ENCODE measurements around the gene SLC6A7. TPM values are rescaled to one million over a fixed set of nuclear protein-coding genes. Genes with fewer than 3 reads are reported as not detected.

The SLC6A7 gene
- total and polyA plus RNA-seq, 8 donors: 29.3 TPM; not detected in 7

GRCh38 chr5:150217873-150218692 is 28.2 kb downstream of the SLC6A7 start:
- Histone ChIP-seq H3K27me3 (peaks cover 0 to 27% (median 0%) of the 10 kb centered on the region in 3 donors), H3K9me3 (no peaks in the 10 kb centered on the region), H3K36me3 (no peaks in the 10 kb centered on the region), H3K27ac (no peak overlapping the region), H3K4me1 (peaks cover 0 to 24% (median 5%) of the 10 kb centered on the region in 4 donors), H3K4me3 (no peak overlapping the region)
- WGBS, 5 donors: 29 to 37% (median 34%) methylated on average over 10 of the region's 10 CpGs
- intact Hi-C loops (cut with DNase I; ENCODE audit: low total_unique reads): loop anchor here (5.0 kb wide), 1 partner anchor 86 kb away; no protein-coding TSS in a partner anchor
- peak; percentile 86 to 95 for DNase-seq
- TF ChIP-seq CTCF (IDR thresholded peaks at IDR 0.05) (peak in 5 of 7 experiments; percentile 87 to 94 (median 94)), EP300 (IDR thresholded peaks at IDR 0.05) (no peak), POLR2A (IDR thresholded peaks at IDR 0.05) (no peak), POLR2AphosphoS5 (IDR thresholded peaks at IDR 0.05) (peak in 1 of 3 donors; percentile 32)

GRCh38 chr5:150218693-150219035 is 28.8 kb downstream of the SLC6A7 start:
- DNase-seq: no peak
- WGBS, 5 donors: 60 to 81% (median 75%) methylated on average over 4 to 5 of the region's 5 CpGs
- H3K36me3 ChIP-seq: no peaks in the 10 kb centered on the region
- H3K27me3 ChIP-seq: peaks cover 0 to 27% (median 0%) of the 10 kb centered on the region in 3 donors
- no peak overlapping the region for H3K27ac ChIP-seq
- H3K9me3 ChIP-seq: no peaks in the 10 kb centered on the region
- no peak overlapping the region for H3K4me3 ChIP-seq
- no peak for TF ChIP-seq CTCF (IDR thresholded peaks at IDR 0.05)
- TF ChIP-seq EP300 (IDR thresholded peaks at IDR 0.05): no peak
- no peak for TF ChIP-seq POLR2A (IDR thresholded peaks at IDR 0.05)
- no peak for TF ChIP-seq POLR2AphosphoS5 (IDR thresholded peaks at IDR 0.05)
- intact Hi-C loops (cut with DNase I; ENCODE audit: low total_unique reads): loop anchor here (5.0 kb wide), 1 partner anchor 86 kb away; no protein-coding TSS in a partner anchor
- H3K4me1 ChIP-seq: peaks cover 0 to 24% (median 5%) of the 10 kb centered on the region in 4 donors

- H3K4me3 ChIP-seq: no peak overlapping the region
- no peaks in the 10 kb centered on the region for H3K36me3 ChIP-seq
- H3K9me3 ChIP-seq: no peaks in the 10 kb centered on the region
- peaks cover 0 to 24% (median 5%) of the 10 kb centered on the region in 4 donors for H3K4me1 ChIP-seq
- no peak overlapping the region for H3K27ac ChIP-seq
- H3K27me3 ChIP-seq: peaks cover 0 to 27% (median 0%) of the 10 kb centered on the region in 3 donors
- DNase-seq: no peak
- intact Hi-C loops (cut with DNase I; ENCODE audit: low total_unique reads): loop anchor here (5.0 kb wide), 1 partner anchor 87 kb away; no protein-coding TSS in a partner anchor
- TF ChIP-seq CTCF (IDR thresholded peaks at IDR 0.05): no peak
Observed at GRCh38 chr5:150219142-150219541, 29.3 kb downstream of the SLC6A7 start.

GRCh38 chr5:150219861-150220260 is 30.0 kb downstream of the SLC6A7 start:
- intact Hi-C loops (cut with DNase I; ENCODE audit: low total_unique reads): loop anchor here (5.0 kb wide), 2 partner anchors 58 to 88 kb away; no protein-coding TSS in a partner anchor
- no peak overlapping the region for H3K4me3 ChIP-seq
- no peak overlapping the region for H3K27ac ChIP-seq
- 69 to 89% (median 86%) methylated on average over 2 of the region's 2 CpGs for WGBS, 5 donors
- no peak for TF ChIP-seq CTCF (IDR thresholded peaks at IDR 0.05)
- TF ChIP-seq POLR2AphosphoS5 (IDR thresholded peaks at IDR 0.05): no peak
- TF ChIP-seq EP300 (IDR thresholded peaks at IDR 0.05): no peak
- TF ChIP-seq POLR2A (IDR thresholded peaks at IDR 0.05): no peak
- no peak for DNase-seq
- no peaks in the 10 kb centered on the region for H3K36me3 ChIP-seq
- H3K27me3 ChIP-seq: peaks cover 0 to 27% (median 0%) of the 10 kb centered on the region in 3 donors
- H3K9me3 ChIP-seq: no peaks in the 10 kb centered on the region
- peaks cover 0 to 24% (median 5%) of the 10 kb centered on the region in 4 donors for H3K4me1 ChIP-seq

Measured in stomach (tissue), 9 donors.